Stimulated activated CD4-positive, alpha-beta T cell treated with anti-CD3 and anti-CD28 coated beads, Interleukin-2, amount 100 ng/mL, for 48 hours (primary cell): ENCODE data around the gene TAC4.

Experiments used
- DNase-seq, 2 donors: peaks; one replicate each; pipeline ENCODE4 v3.0.0-alpha.2; 2020

The TAC4 gene, protein sequence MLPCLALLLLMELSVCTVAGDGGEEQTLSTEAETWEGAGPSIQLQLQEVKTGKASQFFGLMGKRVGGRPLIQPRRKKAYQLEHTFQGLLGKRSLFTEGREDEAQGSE

DNA sequence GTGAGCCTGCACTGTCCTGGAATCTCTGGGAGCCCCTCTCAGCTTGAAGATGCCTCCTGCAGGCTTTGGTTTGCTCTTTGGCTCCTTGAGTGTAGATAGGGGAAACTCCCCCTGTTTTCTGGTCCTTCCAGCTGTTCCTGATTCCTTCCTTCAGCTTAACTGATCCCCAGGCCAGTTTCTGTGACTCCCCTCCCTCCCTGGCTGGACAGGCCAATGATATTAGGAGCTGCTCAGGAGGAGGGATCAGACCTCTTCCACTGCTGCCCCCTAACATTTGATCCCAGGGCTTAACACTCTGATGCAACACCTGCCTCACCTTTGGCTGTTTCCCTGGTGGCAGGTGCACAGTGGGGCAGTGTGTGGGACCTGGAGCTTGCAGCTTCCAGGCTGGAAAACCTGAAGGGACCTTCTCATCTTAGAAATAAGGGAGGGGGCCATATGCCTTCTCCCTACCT lies at the start of gene TAC4:
TSS of gene TAC4 (minus strand) at position 51 of the 455 bp plus-strand sequence. CDS start 52 bp downstream, outside the sequence.
- DNase-seq = no peak

DNA sequence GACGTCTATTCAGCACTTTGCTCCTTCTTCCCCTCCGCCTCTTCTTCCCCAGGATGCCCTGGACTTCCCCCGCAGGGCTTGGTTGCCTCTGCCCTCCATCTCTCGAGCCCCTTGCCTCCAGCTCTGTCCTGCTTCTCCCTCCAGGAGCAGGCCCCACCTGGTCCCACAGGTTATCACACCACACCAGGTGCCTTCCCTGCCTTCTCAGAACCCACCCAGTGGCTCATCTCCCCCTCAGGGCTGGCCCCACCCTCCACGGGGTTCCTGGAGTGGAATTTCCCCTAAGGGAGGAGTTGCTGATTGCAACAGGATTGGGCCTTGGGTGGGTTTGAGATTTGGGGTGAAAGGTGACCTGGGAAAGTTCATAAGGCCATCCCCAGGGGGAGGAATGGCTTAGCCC lies 49.0 kb upstream of the TAC4 start:
- no peak for DNase-seq

DNA sequence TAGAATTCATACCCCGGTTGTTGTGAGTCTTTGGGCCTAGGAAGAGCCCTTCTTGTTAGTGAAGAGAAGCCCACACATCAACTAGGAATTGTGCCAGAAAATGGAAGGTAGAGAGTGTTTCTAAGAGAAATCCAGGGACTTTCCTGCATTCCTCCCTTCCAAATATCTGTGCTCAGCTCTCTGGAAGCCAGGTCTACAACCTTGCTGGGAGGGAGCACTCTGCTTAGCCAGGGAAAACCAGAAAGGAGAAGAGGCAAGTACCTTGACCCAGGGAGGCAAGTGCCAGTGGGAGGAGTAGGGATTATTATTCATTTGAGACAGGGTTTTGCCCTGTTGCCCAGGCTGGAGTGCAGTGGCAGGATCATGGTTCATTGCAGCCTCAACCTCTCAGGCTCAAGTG lies 48.4 kb upstream of the TAC4 start:
- DNase-seq = no peak

DNA sequence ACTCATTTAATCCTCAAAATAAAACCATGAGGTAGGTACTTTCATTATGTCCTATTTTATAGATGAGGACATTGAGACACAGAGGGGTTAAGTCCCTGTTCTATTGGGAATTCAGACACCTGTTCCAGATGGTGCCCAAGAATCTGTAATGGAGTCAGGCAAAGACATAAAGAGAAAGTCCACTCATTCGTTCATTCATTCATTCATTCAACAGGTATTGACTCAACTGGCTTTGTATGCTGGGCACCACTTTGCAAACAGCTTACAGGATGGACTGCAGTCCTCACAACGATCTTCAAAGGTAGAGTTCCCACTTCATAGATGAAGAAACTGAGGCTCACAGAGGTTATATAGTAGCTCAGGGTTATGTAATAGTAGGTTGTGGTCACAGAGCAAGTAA lies 47.9 kb upstream of the TAC4 start:
- DNase-seq = no peak

DNA sequence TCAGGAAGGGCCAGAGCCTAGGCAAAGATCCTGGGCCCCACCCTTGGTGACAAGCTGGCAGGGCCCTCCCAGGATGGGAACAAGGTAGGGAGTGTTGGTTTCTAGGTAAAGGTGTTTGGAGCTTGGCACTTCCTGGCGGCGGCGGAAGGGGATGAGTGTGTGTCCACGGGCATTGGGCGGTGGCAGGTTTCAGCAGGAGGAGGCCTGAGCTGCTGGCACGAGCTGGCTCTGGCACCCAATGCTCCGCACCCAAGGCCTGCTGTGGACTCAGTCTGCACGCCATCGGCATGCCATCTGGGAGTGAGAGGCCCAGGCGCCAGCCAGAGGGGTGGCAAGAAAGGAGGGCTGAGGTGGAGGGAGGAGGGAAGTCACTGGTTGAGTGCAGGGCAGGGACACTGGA lies 46.9 kb upstream of the TAC4 start:
- DNase-seq = no peak

DNA sequence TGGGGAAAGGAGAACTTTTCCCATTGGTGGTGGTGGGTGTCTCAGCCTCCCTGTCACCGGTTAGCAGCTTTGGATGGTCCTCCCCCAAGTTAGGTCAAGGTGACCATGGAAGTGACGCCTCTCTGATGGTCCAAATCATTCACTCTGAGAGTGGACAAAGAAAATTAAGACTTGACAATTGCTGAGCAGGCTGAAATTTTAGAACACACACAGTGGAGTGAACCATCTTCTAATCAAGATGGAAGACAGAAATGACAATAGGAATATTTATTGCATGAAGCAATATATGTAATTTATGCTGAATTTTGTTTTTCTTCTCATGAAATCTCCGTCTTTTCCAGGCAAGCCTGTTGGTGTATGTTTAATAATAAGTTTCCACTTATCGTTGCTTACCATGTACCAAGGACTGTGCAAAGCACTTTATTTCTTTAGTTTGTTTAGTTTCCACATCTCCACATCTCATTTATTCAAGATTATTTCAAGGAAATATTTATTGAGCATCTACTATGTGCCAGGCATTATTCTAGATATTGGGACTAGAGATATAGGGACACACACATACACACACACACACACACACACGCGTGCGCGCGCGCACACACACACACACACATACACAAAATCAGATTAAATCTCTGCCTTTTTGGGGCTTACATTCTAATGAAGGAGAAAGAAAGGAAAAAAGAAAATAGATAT lies 44.0 kb upstream of the TAC4 start:
- DNase-seq = no peak

DNA sequence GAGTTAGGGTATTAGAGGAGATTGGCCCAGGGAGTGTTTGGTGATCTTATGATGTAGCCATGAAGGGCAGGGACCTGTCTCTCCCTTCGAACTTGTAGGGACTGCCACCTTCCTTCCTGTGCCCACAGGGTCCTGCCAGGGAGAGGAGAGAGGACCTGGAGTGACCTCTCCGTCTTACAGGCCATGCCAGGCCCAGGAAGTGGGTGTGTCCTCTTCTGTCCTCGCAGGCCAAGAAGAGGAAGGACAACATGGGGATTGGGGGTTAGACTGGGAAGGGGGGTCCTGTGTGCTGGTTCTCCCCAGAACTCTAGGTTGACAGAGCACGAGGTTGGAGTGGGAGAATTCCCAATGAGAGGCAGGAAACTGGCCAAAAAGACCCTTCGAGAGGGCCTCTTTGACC lies 43.4 kb upstream of the TAC4 start:
- DNase-seq = no peak

DNA sequence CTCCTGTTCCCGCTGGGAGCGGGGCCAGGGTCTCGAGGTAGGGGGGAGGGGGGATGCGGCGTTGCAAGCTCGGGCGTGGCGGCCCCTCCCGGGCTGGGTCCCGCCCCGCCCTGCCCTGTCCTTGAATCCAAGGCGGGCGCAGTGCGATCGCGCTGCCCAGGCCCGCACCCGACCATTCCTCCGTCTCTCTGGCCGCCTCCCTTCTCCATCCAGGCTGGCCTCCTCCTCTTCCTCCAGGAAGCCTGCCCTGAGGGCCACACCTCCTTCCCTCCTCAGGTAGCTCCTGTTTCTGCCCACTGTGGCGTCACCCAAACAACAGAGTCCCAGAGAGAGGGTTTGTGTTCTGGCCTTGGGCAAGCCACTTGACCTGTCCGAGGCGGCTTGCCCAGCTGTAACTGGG lies 43.0 kb upstream of the TAC4 start:
- no peak for DNase-seq

DNA sequence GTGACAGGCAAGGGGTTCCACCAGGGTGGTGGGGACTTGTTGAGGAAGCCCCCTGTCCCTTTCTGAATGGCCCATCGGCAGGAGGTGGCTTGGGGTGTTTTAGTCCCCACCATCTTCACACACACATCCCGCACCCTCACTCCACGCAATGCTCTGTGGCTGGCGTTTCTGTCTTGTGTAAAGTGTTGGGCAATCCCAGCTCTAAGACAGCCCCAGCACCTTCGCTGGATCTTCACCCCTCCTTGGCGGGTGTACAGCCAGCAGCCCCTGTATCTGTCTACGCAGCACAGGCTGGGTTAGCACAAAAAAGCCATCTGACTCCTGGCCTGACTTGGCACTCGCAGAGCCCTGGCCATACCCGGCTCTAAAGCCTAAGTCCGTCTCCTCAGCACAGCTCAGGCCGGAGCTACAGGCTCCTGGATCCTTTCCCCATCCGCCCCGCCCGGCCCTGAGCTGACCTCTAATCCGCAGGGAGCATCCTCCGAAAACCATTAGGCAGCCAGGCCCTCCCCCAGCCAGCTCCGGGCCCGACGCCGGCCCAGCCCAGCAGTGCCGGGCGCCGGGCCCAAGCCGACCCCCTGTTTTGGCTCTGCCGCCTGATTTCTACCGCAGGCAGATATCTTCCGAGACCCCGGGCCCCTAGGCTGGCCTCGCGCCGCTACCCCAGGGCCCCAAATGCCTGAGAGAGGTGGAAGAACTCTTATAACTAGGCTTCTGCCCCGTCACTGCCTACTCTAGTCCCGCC lies 42.4 kb upstream of the TAC4 start:
- DNase-seq = no peak

DNA sequence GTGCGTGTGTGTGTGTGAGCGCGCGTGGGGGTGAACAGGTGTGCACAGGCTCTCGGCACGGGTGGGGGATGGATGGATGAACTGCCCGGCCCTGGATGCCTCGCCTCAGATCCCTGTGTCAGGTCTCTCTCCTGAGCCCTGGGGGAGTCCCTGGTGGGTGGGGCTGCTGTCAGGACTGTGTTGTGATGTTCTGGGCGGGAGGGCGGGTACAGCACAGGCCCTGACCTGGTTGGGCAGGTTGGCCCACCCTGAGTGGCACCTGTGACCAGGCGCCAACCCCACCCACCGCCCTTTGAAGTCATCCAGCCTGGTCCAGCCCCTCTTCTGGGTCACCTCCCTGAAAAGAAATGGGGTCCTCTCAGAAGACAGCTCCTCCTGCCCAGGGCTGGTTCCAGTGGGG lies 41.6 kb upstream of the TAC4 start:
- no peak for DNase-seq

DNA sequence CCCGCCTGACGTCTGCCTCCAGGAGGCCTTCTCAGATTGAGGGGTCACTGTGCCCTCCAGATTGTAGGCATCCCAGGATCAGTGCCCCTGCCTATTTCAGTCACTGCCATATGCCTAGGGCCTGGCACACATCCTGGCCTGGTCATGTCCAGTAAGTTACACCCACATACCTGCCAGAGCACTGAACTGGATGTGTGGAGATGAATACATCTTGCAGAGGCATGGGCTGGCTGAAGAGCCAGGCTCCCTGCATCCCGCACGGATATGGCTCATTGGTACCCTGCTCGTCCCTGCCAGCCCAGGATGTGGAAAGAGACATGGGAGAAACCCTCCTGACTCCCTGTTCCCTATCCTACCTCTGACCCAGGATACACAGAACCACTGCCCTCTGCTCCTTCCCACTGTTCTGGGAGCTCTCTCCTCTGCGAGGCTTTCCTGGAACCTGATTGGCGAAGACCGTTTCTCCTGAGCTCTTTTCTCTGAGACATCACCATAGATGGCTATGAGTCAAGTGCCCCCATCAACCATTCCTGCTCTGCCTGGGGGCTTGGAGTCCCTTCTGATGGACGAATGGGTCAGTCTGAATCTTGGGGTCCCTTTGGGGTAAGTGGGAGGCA lies 40.0 kb upstream of the TAC4 start:
- DNase-seq = no peak

DNA sequence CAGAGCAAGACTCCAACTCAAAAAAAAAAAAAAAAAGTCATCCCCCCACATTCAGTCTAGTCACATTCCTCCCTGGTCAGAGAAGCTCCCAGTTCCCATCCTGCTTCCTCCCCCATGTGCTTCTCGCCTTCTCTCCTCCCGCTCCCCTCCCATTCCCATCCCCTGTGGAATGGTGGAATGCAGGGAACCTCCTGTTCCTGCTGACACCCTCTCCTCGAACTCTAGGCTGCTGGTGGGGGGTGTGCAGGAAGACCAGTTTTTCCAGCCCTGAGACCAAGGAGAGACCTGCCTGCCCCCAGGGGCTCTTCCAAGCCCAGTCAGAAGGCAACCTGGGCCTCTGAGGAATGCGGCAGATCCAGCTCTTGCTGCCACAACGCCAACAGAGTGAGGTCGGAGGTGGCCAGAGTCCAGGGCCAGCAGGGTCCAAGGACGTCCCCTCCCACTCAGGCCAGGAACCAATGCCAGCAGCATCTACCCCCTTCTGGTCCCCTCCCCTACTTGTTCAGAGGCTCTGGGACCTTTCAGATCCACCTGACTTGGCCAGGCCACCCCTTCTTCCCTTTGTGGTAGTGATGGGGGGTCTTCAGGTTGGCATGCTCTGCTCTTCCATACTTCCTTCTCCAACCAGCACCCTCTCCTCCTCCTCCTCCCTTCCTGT lies 39.3 kb upstream of the TAC4 start:
- DNase-seq = no peak

DNA sequence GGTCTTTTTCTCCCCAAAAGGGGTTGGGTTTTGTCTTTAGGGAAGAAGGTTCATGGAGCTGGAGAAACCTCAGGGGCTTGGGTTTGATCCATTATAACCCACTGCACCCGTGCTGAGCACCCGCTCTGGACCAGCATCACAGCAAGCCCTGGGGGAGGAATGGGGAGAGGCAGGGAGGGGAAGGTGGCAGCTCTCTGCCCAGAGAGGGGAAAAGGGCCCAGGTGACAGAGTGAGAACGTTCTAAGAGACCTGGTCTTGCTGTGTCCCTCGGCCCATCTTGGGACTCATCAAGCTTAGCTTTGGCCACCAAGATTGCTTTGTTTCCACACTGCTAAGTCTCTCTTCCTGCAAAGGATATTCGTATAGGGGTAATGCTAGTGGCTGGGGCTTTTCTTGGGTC lies 38.2 kb upstream of the TAC4 start:
- no peak for DNase-seq

DNA sequence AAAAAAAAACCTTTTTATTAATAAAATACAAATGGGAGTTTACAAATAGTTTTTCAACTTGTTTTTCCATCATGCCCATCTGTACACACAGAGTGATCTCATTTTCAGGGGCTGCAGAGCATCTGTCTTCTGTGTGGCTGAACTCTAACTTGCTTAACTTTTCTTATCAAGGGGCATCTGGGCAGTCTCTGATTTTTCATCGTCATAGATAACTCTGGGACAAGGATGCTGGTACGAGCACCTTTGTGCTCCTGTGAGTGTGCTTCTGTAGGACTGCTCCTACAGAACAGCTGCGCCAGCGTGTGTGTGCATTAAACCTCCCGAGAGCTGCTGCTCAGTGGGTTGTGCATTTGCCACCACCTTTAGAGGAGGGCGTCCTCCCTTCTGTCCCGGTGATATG lies 34.6 kb upstream of the TAC4 start:
- no peak for DNase-seq

DNA sequence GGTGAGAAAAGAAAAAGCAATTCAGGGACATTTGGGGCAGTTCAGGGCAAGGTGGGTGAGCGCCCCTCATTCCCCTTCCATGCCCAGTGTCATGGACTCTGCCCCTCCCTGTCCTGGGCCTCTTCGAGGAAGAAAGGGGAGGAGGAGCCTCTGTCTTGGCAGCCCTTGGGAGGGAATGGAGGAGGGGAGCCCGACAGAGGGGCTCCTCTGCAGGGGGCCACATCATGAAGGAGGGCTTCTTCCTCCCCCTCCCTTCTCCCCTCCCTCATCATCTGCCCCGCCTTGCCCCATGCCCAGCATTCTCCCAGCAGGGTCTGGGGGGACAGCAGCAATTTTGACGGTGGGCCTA lies 33.2 kb upstream of the TAC4 start:
- no peak for DNase-seq

DNA sequence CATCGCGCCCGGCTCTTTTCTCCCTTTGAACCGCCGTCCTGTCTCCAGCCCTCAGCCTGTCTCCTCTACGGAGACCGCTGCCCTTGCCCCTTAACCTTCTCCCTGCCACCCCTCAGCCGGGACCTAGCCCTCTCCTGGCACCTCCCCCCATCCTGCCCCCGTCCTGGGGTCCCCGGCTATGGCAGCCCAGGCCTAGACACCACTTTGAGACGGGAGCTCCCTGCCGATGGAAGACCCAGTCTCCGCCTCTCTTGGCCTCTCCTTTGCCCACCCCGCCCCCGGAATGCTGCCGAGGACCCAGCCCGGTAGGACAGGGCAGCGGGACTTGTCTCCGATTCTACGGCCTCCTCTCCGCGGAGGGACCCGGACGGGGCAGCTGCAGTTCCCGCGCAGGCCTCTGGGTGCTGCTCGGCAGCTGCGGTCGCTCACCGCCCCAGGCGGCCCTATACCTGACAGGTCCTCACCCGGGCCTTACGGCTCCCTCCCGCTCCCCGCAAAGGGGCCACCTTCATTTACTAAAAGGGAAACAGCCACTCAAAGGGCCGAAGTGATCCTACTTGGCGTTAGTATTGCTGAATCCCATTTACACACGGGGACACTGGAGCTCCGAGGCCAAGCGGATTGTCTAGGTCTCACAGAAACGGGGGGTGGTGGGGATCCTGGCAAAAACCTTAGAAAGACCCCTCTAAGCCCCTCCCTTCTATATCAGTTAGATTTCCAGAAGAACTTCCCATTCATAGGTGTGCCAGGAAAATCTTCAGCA lies 32.6 kb upstream of the TAC4 start:
- DNase-seq = peak; percentile 63 to 79

DNA sequence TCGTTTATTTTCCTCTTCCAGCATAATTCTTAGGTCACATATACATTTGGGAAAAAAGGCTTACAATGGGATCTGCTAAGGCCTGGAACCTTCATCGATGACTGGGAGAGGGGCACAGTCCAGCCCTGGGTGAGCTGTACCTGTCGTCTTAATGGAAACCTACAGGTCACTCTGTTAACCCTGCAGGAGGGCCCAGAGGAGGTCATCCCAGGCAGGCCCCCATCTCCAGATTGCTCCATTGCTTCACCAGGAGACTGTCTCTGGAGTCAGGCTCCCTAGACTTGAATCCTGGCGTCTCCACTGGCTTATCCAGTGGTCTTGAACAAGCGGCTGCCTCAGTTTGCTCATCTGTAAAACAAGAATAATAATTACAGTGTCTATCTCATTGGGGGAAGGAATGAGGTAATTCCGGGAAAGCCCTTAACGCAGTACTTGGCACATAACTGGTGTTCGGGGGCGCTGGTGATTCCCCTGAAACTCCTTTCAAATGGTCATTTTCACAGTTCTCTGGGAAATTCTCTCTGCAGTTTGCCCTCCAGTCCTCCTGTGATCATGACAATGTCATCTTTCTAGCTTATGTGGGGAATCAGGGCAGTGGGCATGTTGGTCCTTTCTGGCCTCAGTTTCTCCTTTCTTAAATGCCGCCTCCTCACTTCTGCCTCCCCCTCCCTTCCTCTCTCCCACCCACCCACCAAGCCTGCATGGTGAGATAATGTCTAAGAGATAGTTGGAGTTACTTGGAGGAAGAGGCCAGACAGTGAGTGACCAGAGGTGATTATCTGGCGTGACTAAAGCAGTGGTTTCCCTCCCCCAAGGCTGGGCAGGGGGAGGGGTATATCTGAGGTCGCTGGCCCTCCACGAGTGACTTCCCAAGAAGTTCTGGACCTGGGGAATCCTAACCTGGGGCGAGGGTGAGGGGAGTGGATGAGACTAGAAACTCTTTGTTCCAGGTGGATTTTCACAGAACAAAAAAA lies 31.3 kb upstream of the TAC4 start:
- DNase-seq = no peak

DNA sequence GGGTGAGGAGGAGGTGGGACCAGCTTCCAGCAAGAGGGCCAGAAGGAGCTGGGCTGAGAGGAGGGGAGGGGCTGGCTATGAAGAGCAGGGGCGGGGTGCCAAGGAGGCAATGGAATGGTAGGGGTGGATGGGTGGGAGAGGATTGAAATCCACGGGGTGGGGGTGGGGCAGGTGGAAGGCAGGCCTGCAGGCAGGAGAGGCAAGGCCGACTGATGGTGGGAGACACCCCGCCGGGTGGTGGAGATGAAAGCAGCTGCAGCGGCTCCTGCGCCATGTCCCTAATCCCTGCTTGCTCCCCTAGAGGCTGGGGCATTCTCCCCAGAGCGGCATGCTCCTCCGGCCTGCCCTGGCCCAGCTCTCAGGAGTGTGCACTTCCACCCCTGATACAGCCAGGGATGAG lies 27.8 kb upstream of the TAC4 start:
- no peak for DNase-seq

DNA sequence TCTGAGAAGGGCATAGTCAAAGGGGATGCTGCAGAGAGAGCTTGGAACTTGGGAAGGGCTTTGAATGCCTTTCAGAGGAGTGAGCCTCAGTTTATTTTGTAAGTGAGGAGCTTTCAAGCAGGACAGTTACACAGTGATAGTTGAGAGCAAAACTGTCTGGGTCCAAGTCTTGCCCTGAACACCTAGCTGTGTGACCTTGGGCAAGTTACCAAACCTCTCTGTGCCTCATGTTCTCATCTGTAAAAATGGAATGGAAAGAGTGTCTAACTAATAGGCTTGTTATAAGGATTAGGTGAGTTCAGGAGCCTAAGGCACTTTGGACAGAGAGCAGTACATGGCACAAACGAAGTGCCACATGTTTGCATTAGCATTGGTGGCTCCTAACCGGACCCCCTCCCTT lies 27.0 kb upstream of the TAC4 start:
- no peak for DNase-seq

DNA sequence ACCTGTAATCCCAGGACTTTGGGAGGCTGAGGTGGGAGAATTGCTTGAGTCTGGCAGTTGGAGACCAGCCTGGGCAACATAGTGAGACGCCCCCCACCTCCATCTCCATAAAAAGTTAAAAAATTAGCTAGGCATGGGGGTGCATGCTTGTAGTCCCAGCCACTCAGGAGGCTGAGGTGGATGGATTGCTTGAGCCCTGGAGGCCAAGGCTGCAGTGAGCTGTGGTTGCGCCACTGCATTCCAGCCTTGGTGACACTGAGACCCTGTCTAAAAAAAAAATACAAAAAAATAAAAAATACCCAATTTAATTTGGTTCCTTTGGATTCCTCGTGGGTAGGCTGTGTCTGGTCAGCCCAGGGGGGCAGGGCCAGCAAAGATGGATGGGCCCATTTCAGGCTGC lies 26.1 kb upstream of the TAC4 start:
- no peak for DNase-seq

DNA sequence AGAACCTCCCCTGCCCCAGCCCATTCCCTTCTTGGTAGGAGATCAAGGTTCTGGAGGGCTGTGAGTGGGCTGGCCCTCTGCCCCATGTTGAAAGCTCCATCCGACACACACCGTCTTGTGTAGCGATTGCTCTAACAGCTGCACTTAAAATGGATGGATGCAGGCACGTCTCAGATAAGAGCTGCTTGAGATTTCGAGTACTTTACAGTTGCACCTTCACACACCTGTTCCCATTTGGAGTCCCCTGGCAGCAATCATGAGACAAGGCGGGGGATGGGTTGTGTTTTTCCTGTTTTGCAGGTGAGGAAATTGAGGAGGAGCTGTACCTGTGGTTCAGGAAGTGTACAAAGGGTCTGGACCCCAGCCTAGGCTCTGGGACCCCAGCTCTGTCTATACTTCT lies 25.6 kb upstream of the TAC4 start:
- DNase-seq = no peak
